ENCODE data around the gene COLQ. TPM values are rescaled to one million over a fixed set of nuclear protein-coding genes. Genes with fewer than 3 reads are reported as not detected.

The COLQ gene
- total RNA-seq, 1 experiment from 2014 or later: 0.64 TPM

DNA sequence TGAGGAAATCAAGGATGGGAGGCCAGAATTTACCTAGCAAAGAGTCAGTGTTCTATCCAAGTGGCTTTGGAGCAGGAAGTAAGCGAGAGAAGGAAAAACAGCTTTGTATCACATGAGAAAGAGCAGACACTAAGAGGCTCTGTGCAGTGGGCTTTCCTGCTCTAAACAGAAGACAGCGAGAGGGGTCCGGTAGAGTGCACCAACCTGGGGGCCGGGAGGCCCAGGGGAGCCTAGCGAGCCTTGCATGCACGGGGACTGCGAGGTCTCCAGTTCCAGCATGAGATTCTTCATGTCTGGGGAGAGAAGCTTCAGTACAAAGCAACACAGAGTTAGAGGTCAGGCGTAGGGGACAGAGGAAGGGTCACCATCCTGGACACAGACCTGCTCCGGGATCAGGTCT is 33.5 kb downstream of the COLQ start:
- CTCF ChIA-PET: no interaction called here
- intact Hi-C loops (cut with micrococcal nuclease; ENCODE audit: unreplicated experiment) (no loop called here), in situ Hi-C loops (cut with HindIII; ENCODE audit: low pct_unique_long_range_greater_than_20kb, low sequenced_read_pairs) (no loop called here)
- Histone ChIP-seq H3K27me3 (ENCODE audit: control insufficient read depth, insufficient read depth, low read length) (no peaks in the 10 kb centered on the region), H3K27ac (ENCODE audit: low read length) (no peak overlapping the region), H3K4me3 (ENCODE audit: low read depth in 2 of 2, low read length in 2 of 2) (no peak overlapping the region), H3K4me1 (ENCODE audit: control insufficient read depth, insufficient read depth, low read length) (no peaks in the 10 kb centered on the region), H3K36me3 (ENCODE audit: control insufficient read depth, insufficient read depth, low read length) (no peaks in the 10 kb centered on the region), H3K9me3 (ENCODE audit: control insufficient read depth, insufficient read depth, low read depth, low read length) (no peaks in the 10 kb centered on the region)
- no TSS peak for BruUV-seq (replicated peaks)
- DNase-seq (ENCODE audit: low read depth, low spot score) (no peak), ATAC-seq (no peak)
- no peak for TF ChIP-seq TCF7L2 (IDR thresholded peaks at IDR 0.05; ENCODE audit: low read depth, low read length)
- POLR2A ChIA-PET: no interaction called here

DNA sequence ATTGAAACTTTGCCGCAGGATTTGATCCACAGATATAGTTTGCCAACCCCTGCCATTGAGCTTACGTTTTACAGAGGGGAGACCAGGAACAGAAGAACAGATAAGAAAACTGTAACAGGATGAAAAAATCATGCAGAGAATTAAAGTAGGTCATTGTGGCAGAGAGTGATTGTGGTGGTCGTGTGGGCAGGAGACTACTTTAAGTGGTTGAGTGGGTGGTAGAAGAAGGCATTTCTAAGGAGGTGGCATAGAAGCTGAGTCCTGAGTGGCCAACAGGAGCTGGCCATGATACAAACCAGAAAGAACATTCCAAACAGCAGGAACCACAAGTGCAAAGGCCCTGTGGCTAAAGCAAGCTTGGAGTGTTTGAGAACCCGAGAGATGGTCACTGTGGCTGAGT is 34.5 kb downstream of the COLQ start:
- no peaks in the 10 kb centered on the region for H3K27me3 ChIP-seq (ENCODE audit: control insufficient read depth, insufficient read depth, low read length)
- ATAC-seq (no peak), DNase-seq (ENCODE audit: low read depth, low spot score) (no peak)
- TF ChIP-seq, protein P1, sequence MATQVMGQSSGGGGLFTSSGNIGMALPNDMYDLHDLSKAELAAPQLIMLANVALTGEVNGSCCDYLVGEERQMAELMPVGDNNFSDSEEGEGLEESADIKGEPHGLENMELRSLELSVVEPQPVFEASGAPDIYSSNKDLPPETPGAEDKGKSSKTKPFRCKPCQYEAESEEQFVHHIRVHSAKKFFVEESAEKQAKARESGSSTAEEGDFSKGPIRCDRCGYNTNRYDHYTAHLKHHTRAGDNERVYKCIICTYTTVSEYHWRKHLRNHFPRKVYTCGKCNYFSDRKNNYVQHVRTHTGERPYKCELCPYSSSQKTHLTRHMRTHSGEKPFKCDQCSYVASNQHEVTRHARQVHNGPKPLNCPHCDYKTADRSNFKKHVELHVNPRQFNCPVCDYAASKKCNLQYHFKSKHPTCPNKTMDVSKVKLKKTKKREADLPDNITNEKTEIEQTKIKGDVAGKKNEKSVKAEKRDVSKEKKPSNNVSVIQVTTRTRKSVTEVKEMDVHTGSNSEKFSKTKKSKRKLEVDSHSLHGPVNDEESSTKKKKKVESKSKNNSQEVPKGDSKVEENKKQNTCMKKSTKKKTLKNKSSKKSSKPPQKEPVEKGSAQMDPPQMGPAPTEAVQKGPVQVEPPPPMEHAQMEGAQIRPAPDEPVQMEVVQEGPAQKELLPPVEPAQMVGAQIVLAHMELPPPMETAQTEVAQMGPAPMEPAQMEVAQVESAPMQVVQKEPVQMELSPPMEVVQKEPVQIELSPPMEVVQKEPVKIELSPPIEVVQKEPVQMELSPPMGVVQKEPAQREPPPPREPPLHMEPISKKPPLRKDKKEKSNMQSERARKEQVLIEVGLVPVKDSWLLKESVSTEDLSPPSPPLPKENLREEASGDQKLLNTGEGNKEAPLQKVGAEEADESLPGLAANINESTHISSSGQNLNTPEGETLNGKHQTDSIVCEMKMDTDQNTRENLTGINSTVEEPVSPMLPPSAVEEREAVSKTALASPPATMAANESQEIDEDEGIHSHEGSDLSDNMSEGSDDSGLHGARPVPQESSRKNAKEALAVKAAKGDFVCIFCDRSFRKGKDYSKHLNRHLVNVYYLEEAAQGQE (IDR thresholded peaks at IDR 0.05; ENCODE audit: insufficient read depth in 1 of 2, low read depth in 2 of 2, low read length in 1 of 2): no peak
- TF ChIP-seq POLR2AphosphoS5 (IDR thresholded peaks at IDR 0.05; ENCODE audit: low read depth, low read length) (no peak), TCF7L2 (IDR thresholded peaks at IDR 0.05; ENCODE audit: low read depth, low read length) (no peak), SIN3A (IDR thresholded peaks at IDR 0.05; ENCODE audit: borderline replicate concordance, insufficient read depth, low read depth, low read length) (no peak)
- TF ChIP-seq, protein P2, sequence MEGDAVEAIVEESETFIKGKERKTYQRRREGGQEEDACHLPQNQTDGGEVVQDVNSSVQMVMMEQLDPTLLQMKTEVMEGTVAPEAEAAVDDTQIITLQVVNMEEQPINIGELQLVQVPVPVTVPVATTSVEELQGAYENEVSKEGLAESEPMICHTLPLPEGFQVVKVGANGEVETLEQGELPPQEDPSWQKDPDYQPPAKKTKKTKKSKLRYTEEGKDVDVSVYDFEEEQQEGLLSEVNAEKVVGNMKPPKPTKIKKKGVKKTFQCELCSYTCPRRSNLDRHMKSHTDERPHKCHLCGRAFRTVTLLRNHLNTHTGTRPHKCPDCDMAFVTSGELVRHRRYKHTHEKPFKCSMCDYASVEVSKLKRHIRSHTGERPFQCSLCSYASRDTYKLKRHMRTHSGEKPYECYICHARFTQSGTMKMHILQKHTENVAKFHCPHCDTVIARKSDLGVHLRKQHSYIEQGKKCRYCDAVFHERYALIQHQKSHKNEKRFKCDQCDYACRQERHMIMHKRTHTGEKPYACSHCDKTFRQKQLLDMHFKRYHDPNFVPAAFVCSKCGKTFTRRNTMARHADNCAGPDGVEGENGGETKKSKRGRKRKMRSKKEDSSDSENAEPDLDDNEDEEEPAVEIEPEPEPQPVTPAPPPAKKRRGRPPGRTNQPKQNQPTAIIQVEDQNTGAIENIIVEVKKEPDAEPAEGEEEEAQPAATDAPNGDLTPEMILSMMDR (IDR thresholded peaks at IDR 0.05): no peak
- H3K27ac ChIP-seq (ENCODE audit: low read length): no peak overlapping the region
- H3K4me1 ChIP-seq (ENCODE audit: control insufficient read depth, insufficient read depth, low read length): no peaks in the 10 kb centered on the region
- in situ Hi-C loops (cut with HindIII; ENCODE audit: low pct_unique_long_range_greater_than_20kb, low sequenced_read_pairs): no loop called here
- H3K4me3 ChIP-seq (ENCODE audit: low read depth in 2 of 2, low read length in 2 of 2): no peak overlapping the region
- H3K36me3 ChIP-seq (ENCODE audit: control insufficient read depth, insufficient read depth, low read length): no peaks in the 10 kb centered on the region
- ChIA-PET POLR2A (no interaction called here), CTCF (no interaction called here)
- H3K9me3 ChIP-seq (ENCODE audit: control insufficient read depth, insufficient read depth, low read depth, low read length): no peaks in the 10 kb centered on the region
- no TSS peak for BruUV-seq (replicated peaks)
- intact Hi-C loops (cut with micrococcal nuclease; ENCODE audit: unreplicated experiment): no loop called here

DNA sequence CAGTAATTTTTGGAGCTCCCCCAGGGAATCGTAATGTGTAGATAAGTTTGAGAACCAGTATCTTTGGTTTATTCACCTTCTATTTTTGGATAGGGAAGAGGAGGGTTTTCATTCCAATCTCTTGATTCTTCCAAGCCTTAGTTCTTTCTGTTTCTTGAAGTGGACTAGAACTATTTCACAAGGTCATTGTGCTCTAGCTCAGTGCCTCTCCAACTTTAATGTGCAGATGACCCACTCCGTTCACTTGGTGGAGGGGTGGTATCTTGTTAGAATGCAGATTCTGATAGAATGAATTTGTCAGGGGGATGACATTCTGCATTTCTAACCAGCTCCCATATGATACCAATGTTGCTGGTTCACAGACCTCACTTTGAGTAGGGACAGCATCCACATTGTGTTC is 35.5 kb downstream of the COLQ start:
- no TSS peak for BruUV-seq (replicated peaks)
- CTCF ChIA-PET: no interaction called here

More for the DNA sequence above, 35.5 kb downstream of the COLQ start:
- Histone ChIP-seq H3K36me3 (ENCODE audit: control insufficient read depth, insufficient read depth, low read length) (no peaks in the 10 kb centered on the region), H3K27ac (ENCODE audit: low read length) (no peak overlapping the region), H3K4me3 (ENCODE audit: low read depth in 2 of 2, low read length in 2 of 2) (no peak overlapping the region), H3K9me3 (ENCODE audit: control insufficient read depth, insufficient read depth, low read depth, low read length) (no peaks in the 10 kb centered on the region), H3K27me3 (ENCODE audit: control insufficient read depth, insufficient read depth, low read length) (no peaks in the 10 kb centered on the region), H3K4me1 (ENCODE audit: control insufficient read depth, insufficient read depth, low read length) (no peaks in the 10 kb centered on the region)
- ATAC-seq: no peak
- POLR2A ChIA-PET: no interaction called here
- no peak for DNase-seq (ENCODE audit: low read depth, low spot score)
- in situ Hi-C loops (cut with HindIII; ENCODE audit: low pct_unique_long_range_greater_than_20kb, low sequenced_read_pairs) (no loop called here), intact Hi-C loops (cut with micrococcal nuclease; ENCODE audit: unreplicated experiment) (no loop called here)
- TF ChIP-seq TCF7L2 (IDR thresholded peaks at IDR 0.05; ENCODE audit: low read depth, low read length) (no peak), POLR2AphosphoS5 (IDR thresholded peaks at IDR 0.05; ENCODE audit: low read depth, low read length) (no peak), SIN3A (IDR thresholded peaks at IDR 0.05; ENCODE audit: borderline replicate concordance, insufficient read depth, low read depth, low read length) (no peak)
- TF ChIP-seq, protein P2 (IDR thresholded peaks at IDR 0.05): no peak
- TF ChIP-seq, protein P1 (IDR thresholded peaks at IDR 0.05; ENCODE audit: insufficient read depth in 1 of 2, low read depth in 2 of 2, low read length in 1 of 2): no peak
